H9 (cell line): Measurements from ENCODE around the gene BOD1L2. TPM values are rescaled to one million over a fixed set of nuclear protein-coding genes. Genes with fewer than 3 reads are reported as not detected.

Source experiments
- DNase-seq: peaks from one replicate; pipeline ENCODE4 v3.0.0-alpha.2; 2017
- H2AFZ ChIP-seq: one replicate; pipeline ENCODE4 v1.6.1; 2013; ENCODE audit warnings: mild to moderate bottlenecking, low read length, control low read depth, moderate library complexity
- H2AK5ac ChIP-seq: 2 replicates; pipeline ENCODE4 v1.6.1; 2013; ENCODE audit warnings: low read length, control low read depth, mixed read lengths; ENCODE audit not compliant: insufficient read length
- H2BK120ac ChIP-seq: one replicate; pipeline ENCODE4 v1.6.1; 2013; ENCODE audit warnings: low read depth, mild to moderate bottlenecking, low read length, control low read depth, inconsistent platforms; ENCODE audit not compliant: poor library complexity, severe bottlenecking
- H2BK12ac ChIP-seq: 2 replicates; pipeline ENCODE4 v1.6.1; 2013; ENCODE audit warnings: low read length, control low read depth, mixed read lengths, low read depth; ENCODE audit not compliant: insufficient read length
- H2BK15ac ChIP-seq: 2 replicates; pipeline ENCODE4 v1.6.1; 2013; ENCODE audit warnings: low read depth, low read length, control low read depth
- H2BK20ac ChIP-seq: one replicate; pipeline ENCODE4 v1.6.1; 2013; ENCODE audit warnings: low read depth, mild to moderate bottlenecking, low read length, control low read depth, inconsistent platforms; ENCODE audit not compliant: poor library complexity, severe bottlenecking
- H2BK5ac ChIP-seq: 2 replicates; pipeline ENCODE4 v1.6.1; 2013; ENCODE audit warnings: low read length, control low read depth, mixed read lengths; ENCODE audit not compliant: insufficient read length
- H3K14ac ChIP-seq: 2 replicates; pipeline ENCODE4 v1.6.1; 2013; ENCODE audit warnings: low read length, control low read depth; ENCODE audit not compliant: insufficient read depth
- H3K18ac ChIP-seq: 2 replicates; pipeline ENCODE4 v1.6.1; 2013; ENCODE audit warnings: low read depth, mild to moderate bottlenecking, mixed read lengths, low read length, control low read depth; ENCODE audit not compliant: insufficient read length
- H3K23ac ChIP-seq: 2 replicates; pipeline ENCODE4 v1.6.1; 2013; ENCODE audit warnings: low read length, control low read depth, mixed read lengths, low read depth; ENCODE audit not compliant: insufficient read length
- H3K23me2 ChIP-seq: 2 replicates; pipeline ENCODE4 v1.6.1; 2013; ENCODE audit warnings: low read depth, mild to moderate bottlenecking, mixed read lengths, low read length, control low read depth; ENCODE audit not compliant: insufficient read length, poor library complexity, severe bottlenecking
- H3K27ac ChIP-seq: 2 replicates; pipeline ENCODE4 v1.5.1; 2013; ENCODE audit warnings: low read length, control low read depth, mixed read lengths, low read depth; ENCODE audit not compliant: insufficient read length
- H3K27me3 ChIP-seq: 2 replicates; pipeline ENCODE4 v1.6.1; 2013; ENCODE audit warnings: low read length, control low read depth, inconsistent platforms; ENCODE audit not compliant: insufficient read depth
- H3K4ac ChIP-seq: 2 replicates; pipeline ENCODE4 v1.6.1; 2013; ENCODE audit warnings: low read depth, mild to moderate bottlenecking, control low read depth, inconsistent platforms, low read length, moderate library complexity
- H3K4me1 ChIP-seq: 2 replicates; pipeline ENCODE4 v1.6.1; 2013; ENCODE audit warnings: low read length, control low read depth, inconsistent platforms; ENCODE audit not compliant: insufficient read depth
- H3K4me2 ChIP-seq: 2 replicates; pipeline ENCODE4 v1.6.1; 2013; ENCODE audit warnings: low read length, control low read depth, mixed read lengths; ENCODE audit not compliant: insufficient read length, insufficient read depth
- H3K56ac ChIP-seq: 2 replicates; pipeline ENCODE4 v1.6.1; 2013; ENCODE audit warnings: low read depth, mild to moderate bottlenecking, mixed read lengths, low read length, control low read depth; ENCODE audit not compliant: insufficient read length
- H3K79me1 ChIP-seq: 2 replicates; pipeline ENCODE4 v1.6.1; 2013; ENCODE audit warnings: low read depth, mild to moderate bottlenecking, moderate library complexity, low read length, control low read depth, inconsistent platforms; ENCODE audit not compliant: insufficient read depth, poor library complexity, severe bottlenecking
- H3K79me2 ChIP-seq: 2 replicates; pipeline ENCODE4 v1.6.1; 2013; ENCODE audit warnings: low read length, control low read depth, inconsistent platforms; ENCODE audit not compliant: insufficient read depth
- H3K9ac ChIP-seq: 2 replicates; pipeline ENCODE4 v1.6.1; 2013; ENCODE audit warnings: low read length, control low read depth, mixed read lengths; ENCODE audit not compliant: insufficient read length; ENCODE audit errors: extremely low read depth
- H3K9me3 ChIP-seq: one replicate; pipeline ENCODE4 v1.6.1; 2013; ENCODE audit warnings: low read depth, low read length, inconsistent platforms; ENCODE audit not compliant: control insufficient read depth
- H3T11ph ChIP-seq: one replicate; pipeline ENCODE4 v1.6.1; 2013; ENCODE audit warnings: mild to moderate bottlenecking, low read length, control low read depth, inconsistent platforms
- H4K20me1 ChIP-seq: one replicate; pipeline ENCODE4 v1.6.1; 2013; ENCODE audit not compliant: control insufficient read depth, insufficient read length, insufficient read depth
- H4K5ac ChIP-seq: 2 replicates; pipeline ENCODE4 v1.6.1; 2013; ENCODE audit warnings: low read depth, mild to moderate bottlenecking, mixed read lengths, low read length, control low read depth; ENCODE audit not compliant: insufficient read length
- H4K8ac ChIP-seq: replicated peaks from 2 replicates; pipeline ENCODE4 v1.6.1; 2013; ENCODE audit warnings: low read length, control low read depth, mixed read lengths, low read depth; ENCODE audit not compliant: insufficient read length
- H4K91ac ChIP-seq: 2 replicates; pipeline ENCODE4 v1.6.1; 2013; ENCODE audit warnings: low read depth, mild to moderate bottlenecking, moderate library complexity, mixed read lengths, low read length, control low read depth; ENCODE audit not compliant: insufficient read length
- H3K27ac Mint-ChIP-seq, 3 experiments: 2 replicates in 2 of 3; 3 replicates in 1 of 3; pipeline ENCODE4 v1.8.0; 2020 to 2021; ENCODE audit warnings: mixed read lengths in 3 of 3, mild to moderate bottlenecking in 1 of 3, moderate library complexity in 1 of 3
- H3K27me3 Mint-ChIP-seq: 2 replicates; pipeline ENCODE4 v1.8.0; 2021; ENCODE audit warnings: low read depth, mild to moderate bottlenecking, moderate library complexity, mixed read lengths
- H3K36me3 Mint-ChIP-seq, 3 experiments: 2 replicates in 2 of 3; 3 replicates in 1 of 3; pipeline ENCODE4 v1.8.0; 2020 to 2021; ENCODE audit warnings: low read depth in 3 of 3, mixed read lengths in 3 of 3; ENCODE audit not compliant: insufficient read depth in 1 of 3
- H3K4me1 Mint-ChIP-seq, 2 experiments: 2 replicates each; pipeline ENCODE4 v1.8.0; 2020; ENCODE audit warnings: mixed read lengths in 2 of 2
- H3K4me3 Mint-ChIP-seq, 2 experiments: 2 replicates in 1 of 2; 3 replicates in 1 of 2; pipeline ENCODE4 v1.8.0; 2020 to 2021; ENCODE audit warnings: mild to moderate bottlenecking in 2 of 2, mixed read lengths in 2 of 2, moderate library complexity in 1 of 2
- H3K9me3 Mint-ChIP-seq, 2 experiments: 2 replicates in 1 of 2; 3 replicates in 1 of 2; pipeline ENCODE4 v1.8.0; 2020; ENCODE audit warnings: mild to moderate bottlenecking in 2 of 2, mixed read lengths in 2 of 2, moderate library complexity in 1 of 2
- CTCF ChIP-seq: fragments of 200-600 bp; sonication (generic); conservative IDR thresholded peaks from 3 replicates; pipeline ENCODE4 v1.8.0; 2021; ENCODE audit warnings: antibody characterized with exemption, mild to moderate bottlenecking
- WGBS: extraction: QIAGEN DNeasy Blood & Tissue Kit; methylation state at CpG from one replicate; pipeline ENCODE4 v1.1.7; 2013; ENCODE audit warnings: missing lambda C conversion rate, low lambda C conversion rate, mixed read lengths; ENCODE audit not compliant: insufficient read length; ENCODE audit errors: extremely low coverage; 5-methylcytosine and 5-hydroxymethylcytosine counted together
- long read RNA-seq: library from polyadenylated mRNA; unstranded; transcript quantifications from one replicate; pipeline ENCODE4 v2.0.0, GENCODE V29; 2020
- total RNA-seq: library from RNA; stranded (reverse); gene quantifications from 2 replicates; pipeline ENCODE4 v1.2.1, GENCODE V29; 2021

The BOD1L2 gene
- not detected in 2 replicates for total RNA-seq
- long read RNA-seq: 0 reads

GRCh38 chr18:57146956-57147636 lies at the start of gene BOD1L2:
BOD1L2 (plus strand) TSS chr18:57147087; CDS start chr18:57147313, 226 bp downstream.
- Histone ChIP-seq H2BK120ac (no peak within 1 kb of the TSS), H3K9me3 (no peaks in the 10 kb centered on the region), H3K18ac (no peak within 1 kb of the TSS), H2AK5ac (no peak within 1 kb of the TSS), H3K79me2 (no peaks in the 10 kb centered on the region), H4K5ac (no peak within 1 kb of the TSS), H2AFZ (no peak within 1 kb of the TSS), H3K14ac (no peak within 1 kb of the TSS), H3K27ac (no peak within 1 kb of the TSS), H3T11ph (no peak within 1 kb of the TSS), H3K27me3 (no peaks in the 10 kb centered on the region), H3K9ac (no peak within 1 kb of the TSS), H4K8ac (no peak within 1 kb of the TSS), H2BK5ac (no peak within 1 kb of the TSS), H3K4me1 (no peaks in the 10 kb centered on the region), H3K23me2 (no peaks in the 10 kb centered on the region), H3K56ac (no peak within 1 kb of the TSS), H3K4ac (no peak within 1 kb of the TSS), H4K91ac (no peak within 1 kb of the TSS), H4K20me1 (no peaks in the 10 kb centered on the region), H3K23ac (no peak within 1 kb of the TSS), H3K79me1 (no peaks in the 10 kb centered on the region), H2BK20ac (no peak within 1 kb of the TSS), H2BK15ac (no peak within 1 kb of the TSS), H2BK12ac (no peak within 1 kb of the TSS), H3K4me2 (no peak within 1 kb of the TSS)
- H3K9me3 Mint-ChIP-seq: peaks cover 0 to 2% of the 10 kb centered on the region in 2 experiments; a peak in 3 of 5 replicates
- no peak within 1 kb of the TSS for H3K4me3 Mint-ChIP-seq
- no peak within 1 kb of the TSS; a peak in 1 of 7 replicates for H3K27ac Mint-ChIP-seq
- H3K4me1 Mint-ChIP-seq: peaks cover 31 to 33% of the 10 kb centered on the region in 2 experiments
- H3K27me3 Mint-ChIP-seq: peaks cover 8% of the 10 kb centered on the region
- TF ChIP-seq CTCF: no peak
- DNase-seq: peak; percentile 65
- WGBS: no CpG with 5 or more reads among the region's 50 CpGs
- H3K36me3 Mint-ChIP-seq: no peaks in the 10 kb centered on the region; a peak in 1 of 7 replicates
